Stimulated activated naive CD8-positive, alpha-beta T cell treated with anti-CD3 and anti-CD28 coated beads, Interleukin-15, Interleukin-2, amounts not matched to agents 100 ng/mL and 50 ng/mL, for 24 hours (primary cell): ENCODE measurements around the gene SLCO4A1.
A peak's percentile ranks its signal among the peaks of the same experiment; 100 is the strongest.

Experiments used
- H3K27ac Mint-ChIP-seq: one replicate; pipeline ENCODE4 v1.8.0; 2021; ENCODE audit warnings: mild to moderate bottlenecking, mixed read lengths
- H3K27me3 Mint-ChIP-seq: one replicate; pipeline ENCODE4 v1.8.0; 2021; ENCODE audit warnings: mixed read lengths
- H3K36me3 Mint-ChIP-seq: one replicate; pipeline ENCODE4 v1.8.0; 2021; ENCODE audit warnings: low read depth, mixed read lengths
- H3K4me1 Mint-ChIP-seq: one replicate; pipeline ENCODE4 v1.8.0; 2021; ENCODE audit warnings: low read depth, mixed read lengths
- H3K4me3 Mint-ChIP-seq: one replicate; pipeline ENCODE4 v1.8.0; 2021; ENCODE audit warnings: mild to moderate bottlenecking, mixed read lengths
- H3K9me3 Mint-ChIP-seq: one replicate; pipeline ENCODE4 v1.8.0; 2021; ENCODE audit warnings: mixed read lengths

Gene SLCO4A1

DNA sequence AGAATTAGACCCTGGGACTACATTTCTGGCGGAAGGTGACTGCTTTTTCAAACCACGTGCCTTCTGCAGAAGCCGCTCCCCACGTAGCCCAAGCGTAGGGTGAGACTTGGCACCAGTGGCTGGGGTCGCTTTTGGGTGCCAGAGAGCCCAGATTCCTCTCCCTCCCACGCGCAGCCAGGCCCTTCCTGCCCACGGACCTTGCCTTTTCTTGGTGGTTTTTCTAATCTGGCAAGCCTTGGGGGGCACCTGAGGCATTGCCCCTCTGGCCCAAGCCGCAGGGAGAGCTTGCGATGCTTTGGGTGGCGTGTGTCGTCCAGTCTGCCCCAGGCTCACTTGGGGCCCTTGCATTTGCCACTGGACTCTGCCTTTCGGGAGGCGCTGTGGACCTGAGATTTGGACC is 3.3 kb downstream of the SLCO4A1 start:
- Mint-ChIP-seq H3K27ac (no peak overlapping the region), H3K27me3 (peaks cover 1% of the 10 kb centered on the region), H3K9me3 (no peaks in the 10 kb centered on the region), H3K4me3 (no peak overlapping the region), H3K36me3 (peaks cover 23% of the 10 kb centered on the region), H3K4me1 (peaks cover 45% of the 10 kb centered on the region)

DNA sequence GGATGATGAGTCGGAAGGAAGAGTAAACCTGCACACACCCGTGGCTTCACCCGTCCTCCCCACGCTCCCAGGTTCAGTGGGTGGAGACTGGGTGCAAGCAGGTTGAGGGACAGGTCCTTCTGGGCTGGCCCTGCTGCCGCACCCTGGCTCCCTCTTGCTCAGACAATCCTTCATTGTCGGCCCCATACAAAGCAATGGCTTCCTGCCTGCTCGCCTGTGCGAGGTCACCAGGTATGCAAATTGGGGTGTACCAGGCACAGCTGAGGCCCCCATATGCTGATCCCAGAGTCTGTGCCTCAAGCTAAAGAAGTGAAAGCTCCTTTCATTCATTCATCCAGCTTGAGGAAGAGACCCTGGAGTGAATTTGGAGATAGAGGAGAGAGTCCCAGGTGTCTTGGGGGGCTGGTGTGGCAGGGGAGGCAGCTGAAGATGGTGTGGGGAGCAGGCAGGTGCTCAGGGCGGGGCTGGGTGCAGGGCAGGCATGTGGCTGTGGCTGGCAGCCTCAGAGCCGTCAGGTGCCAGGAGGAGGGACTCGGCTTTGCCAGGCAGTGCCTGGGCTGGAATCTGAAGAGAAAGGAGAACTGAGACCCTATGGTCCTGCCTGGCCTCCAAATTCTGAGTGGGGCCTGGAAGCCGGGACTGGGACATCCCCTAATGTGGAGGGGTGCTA is 4.7 kb downstream of the SLCO4A1 start:
- Mint-ChIP-seq H3K27ac (peak overlapping the region; percentile 63), H3K36me3 (peaks cover 31% of the 10 kb centered on the region), H3K27me3 (no peaks in the 10 kb centered on the region), H3K4me1 (peaks cover 53% of the 10 kb centered on the region), H3K9me3 (no peaks in the 10 kb centered on the region), H3K4me3 (no peak overlapping the region)

- no peak overlapping the region for H3K4me3 Mint-ChIP-seq
- H3K27ac Mint-ChIP-seq, result no peak overlapping the region
- peaks cover 31% of the 10 kb centered on the region for H3K36me3 Mint-ChIP-seq
- peaks cover 59% of the 10 kb centered on the region for H3K4me1 Mint-ChIP-seq
- no peaks in the 10 kb centered on the region for H3K27me3 Mint-ChIP-seq
- no peaks in the 10 kb centered on the region for H3K9me3 Mint-ChIP-seq
Observed at GRCh38 chr20:62647521-62648317, 5.4 kb downstream of the SLCO4A1 start.

DNA sequence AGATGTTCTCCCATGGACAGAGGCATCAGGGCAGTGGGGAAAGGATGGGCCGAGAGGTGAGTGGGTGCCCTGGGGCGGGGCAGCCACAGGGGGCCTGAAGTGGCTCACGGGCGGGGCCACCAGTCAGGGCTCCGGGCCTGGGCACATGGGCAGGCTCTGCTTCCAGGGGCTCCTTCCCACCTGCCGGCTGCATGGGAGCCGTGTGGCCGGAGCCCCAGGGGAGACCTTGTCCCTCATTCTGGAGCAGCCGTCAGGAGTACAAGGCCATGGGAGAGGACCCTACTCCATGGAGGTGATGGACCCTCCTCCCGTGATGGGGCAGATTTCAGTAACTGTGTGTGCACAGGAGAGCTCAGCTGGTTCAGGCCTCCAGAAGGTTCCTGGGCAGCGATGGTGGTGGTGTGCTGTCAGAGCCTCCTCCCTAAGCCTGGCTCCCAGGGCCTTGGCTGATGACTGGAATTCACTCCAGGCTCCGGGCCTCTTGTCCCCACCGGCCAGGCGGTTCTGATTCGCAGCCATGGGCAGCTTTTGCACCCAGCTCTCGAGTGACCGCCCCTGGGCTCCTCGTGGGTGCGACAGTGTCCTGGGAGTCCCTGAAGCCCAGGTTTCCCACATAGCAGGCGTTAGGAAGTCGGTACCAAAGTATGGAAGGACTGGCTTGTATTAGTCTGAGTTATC is 6.2 kb downstream of the SLCO4A1 start:
- H3K27ac Mint-ChIP-seq, result no peak overlapping the region
- no peaks in the 10 kb centered on the region for H3K9me3 Mint-ChIP-seq
- H3K4me3 Mint-ChIP-seq, result no peak overlapping the region
- H3K36me3 Mint-ChIP-seq, result peaks cover 30% of the 10 kb centered on the region
- peaks cover 58% of the 10 kb centered on the region for H3K4me1 Mint-ChIP-seq
- H3K27me3 Mint-ChIP-seq, result no peaks in the 10 kb centered on the region

DNA sequence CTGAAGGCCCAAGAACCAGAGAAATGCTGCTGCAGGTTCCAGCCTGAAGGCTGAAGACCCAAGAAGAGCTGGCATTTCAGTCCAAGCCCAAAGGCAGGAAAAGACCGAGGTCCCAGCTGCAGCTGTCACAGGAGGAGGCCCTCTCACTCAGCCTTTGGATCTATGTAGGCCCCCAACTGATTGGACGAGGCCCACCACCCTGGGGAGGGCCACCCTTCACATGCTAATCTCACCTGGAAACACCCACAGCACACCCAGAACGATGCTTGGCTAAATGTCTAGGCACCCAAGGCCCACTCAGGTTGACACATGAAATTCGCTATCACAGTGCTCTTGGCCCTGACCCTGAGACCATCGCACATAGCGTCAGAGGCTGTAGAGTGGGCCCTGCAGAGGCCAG is 6.8 kb downstream of the SLCO4A1 start:
- peaks cover 52% of the 10 kb centered on the region for H3K4me1 Mint-ChIP-seq
- no peak overlapping the region for H3K27ac Mint-ChIP-seq
- H3K4me3 Mint-ChIP-seq, result no peak overlapping the region
- no peaks in the 10 kb centered on the region for H3K9me3 Mint-ChIP-seq
- H3K27me3 Mint-ChIP-seq, result no peaks in the 10 kb centered on the region
- peaks cover 23% of the 10 kb centered on the region for H3K36me3 Mint-ChIP-seq

DNA sequence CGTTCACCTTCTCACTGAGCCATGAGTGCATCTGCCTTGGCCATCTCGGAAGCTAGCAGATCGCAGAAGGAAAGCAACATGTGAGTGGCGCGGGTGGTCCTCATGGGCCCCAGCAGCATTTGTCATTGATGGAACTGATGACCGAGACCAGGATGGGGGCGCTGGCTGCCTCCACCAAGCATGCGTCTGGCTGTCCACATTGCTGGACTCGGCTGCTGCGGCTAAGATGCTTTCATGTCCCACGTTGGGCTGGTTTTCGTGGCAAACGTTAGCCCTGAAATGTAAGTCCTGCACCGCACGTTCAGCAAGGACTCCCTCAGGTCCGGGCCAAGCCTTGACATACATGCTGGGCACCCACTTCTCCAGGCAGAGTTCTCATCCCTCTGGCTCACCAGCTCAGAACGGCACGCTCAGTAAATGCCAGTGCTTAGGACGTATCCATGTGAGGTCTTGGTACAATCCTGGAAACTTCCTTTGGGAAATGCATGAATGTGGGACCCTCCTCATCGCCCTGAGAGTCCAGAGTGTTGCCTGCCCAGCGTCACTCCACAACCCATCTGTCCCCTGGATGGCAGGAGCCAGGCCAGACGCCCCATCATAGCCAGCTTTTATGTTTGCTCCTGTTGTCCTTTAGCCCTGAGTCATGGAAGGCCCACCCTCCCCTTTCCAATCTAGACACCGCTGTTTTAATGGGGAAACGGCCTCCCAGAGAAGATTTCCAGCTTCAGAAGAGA is 8.4 kb downstream of the SLCO4A1 start:
- H3K4me3 Mint-ChIP-seq, result peak overlapping the region; percentile 70
- peaks cover 41% of the 10 kb centered on the region for H3K4me1 Mint-ChIP-seq
- no peaks in the 10 kb centered on the region for H3K27me3 Mint-ChIP-seq
- peaks cover 16% of the 10 kb centered on the region for H3K36me3 Mint-ChIP-seq
- H3K9me3 Mint-ChIP-seq, result no peaks in the 10 kb centered on the region
- H3K27ac Mint-ChIP-seq, result peak overlapping the region; percentile 82

GRCh38 chr20:62651285-62652021 is 9.2 kb downstream of the SLCO4A1 start:
- peak overlapping the region; percentile 70 for H3K4me3 Mint-ChIP-seq
- no peaks in the 10 kb centered on the region for H3K27me3 Mint-ChIP-seq

DNA sequence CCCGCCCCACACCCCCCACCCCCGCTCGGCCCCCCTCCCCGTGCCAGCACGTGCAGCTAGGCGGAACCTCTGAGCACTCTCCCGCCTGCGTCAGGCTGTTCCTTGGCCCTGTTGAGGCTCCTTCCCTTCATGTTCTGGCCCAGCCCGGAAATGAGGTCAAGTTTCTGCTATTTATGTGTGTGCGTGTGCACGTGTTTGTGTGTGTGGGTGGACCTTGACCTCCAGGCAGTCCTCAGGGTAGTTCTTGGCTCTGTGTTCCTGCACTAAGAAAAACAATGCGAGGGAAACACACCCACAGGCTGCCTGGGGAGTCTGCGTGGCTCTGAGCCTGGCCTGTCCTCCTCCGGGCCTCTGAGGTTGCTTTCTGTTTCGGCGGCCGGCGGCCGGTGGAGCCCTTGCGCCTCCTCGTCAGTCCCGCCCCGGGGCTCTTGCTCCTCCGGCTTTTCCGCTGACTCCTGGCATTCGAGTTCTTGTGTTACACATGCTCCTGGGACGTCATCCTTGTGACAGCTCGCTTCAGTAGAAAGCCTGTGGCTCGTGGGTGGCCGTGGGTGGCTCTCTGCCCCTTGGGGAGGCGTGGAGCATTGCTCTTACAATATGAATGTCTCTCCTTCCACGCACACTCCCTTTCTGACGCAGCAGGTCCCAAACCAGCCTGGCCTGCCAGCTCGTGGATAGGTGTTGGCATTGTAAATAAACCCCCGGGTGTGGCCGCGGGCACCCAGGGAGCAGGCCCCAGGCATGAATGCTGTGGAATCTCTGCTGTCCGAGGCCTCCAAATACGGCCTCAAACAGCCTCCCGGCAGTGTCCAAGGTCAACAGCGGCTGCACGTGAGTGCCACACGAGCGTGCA is 10.0 kb downstream of the SLCO4A1 start:
- Mint-ChIP-seq H3K27me3 (no peaks in the 10 kb centered on the region), H3K9me3 (no peaks in the 10 kb centered on the region), H3K36me3 (peaks cover 21% of the 10 kb centered on the region), H3K27ac (peak overlapping the region; percentile 81), H3K4me3 (peak overlapping the region; percentile 59), H3K4me1 (peaks cover 36% of the 10 kb centered on the region)

More at GRCh38 chr20:62651285-62652021, 9.2 kb downstream of the SLCO4A1 start:
- peaks cover 16% of the 10 kb centered on the region for H3K36me3 Mint-ChIP-seq
- no peaks in the 10 kb centered on the region for H3K9me3 Mint-ChIP-seq
- H3K4me1 Mint-ChIP-seq, result peaks cover 41% of the 10 kb centered on the region
- peak overlapping the region; percentile 82 for H3K27ac Mint-ChIP-seq

DNA sequence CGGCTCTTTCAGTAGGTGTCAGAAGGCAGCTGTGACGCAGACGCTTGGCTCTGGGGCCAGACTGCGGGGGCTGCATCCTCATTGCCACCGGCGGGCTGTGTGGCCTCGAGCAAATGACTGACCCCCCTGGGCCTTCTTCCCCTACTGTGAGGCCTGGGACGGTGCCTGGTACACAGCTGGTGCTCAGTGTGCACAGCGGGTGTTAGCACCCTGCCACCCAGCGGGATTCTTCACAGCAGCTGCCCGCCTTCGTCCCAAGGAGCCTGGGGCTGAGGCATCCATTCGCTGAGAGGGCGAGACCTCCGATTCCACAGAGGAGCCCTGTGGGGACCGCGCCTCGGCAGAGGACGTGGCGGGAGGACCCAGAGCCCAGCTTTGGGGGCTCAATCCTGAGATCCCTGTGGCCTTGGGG is 10.6 kb downstream of the SLCO4A1 start:
- H3K36me3 Mint-ChIP-seq, result peaks cover 24% of the 10 kb centered on the region
- no peaks in the 10 kb centered on the region for H3K27me3 Mint-ChIP-seq
- no peak overlapping the region for H3K4me3 Mint-ChIP-seq
- peaks cover 32% of the 10 kb centered on the region for H3K4me1 Mint-ChIP-seq
- H3K9me3 Mint-ChIP-seq, result no peaks in the 10 kb centered on the region
- no peak overlapping the region for H3K27ac Mint-ChIP-seq

DNA sequence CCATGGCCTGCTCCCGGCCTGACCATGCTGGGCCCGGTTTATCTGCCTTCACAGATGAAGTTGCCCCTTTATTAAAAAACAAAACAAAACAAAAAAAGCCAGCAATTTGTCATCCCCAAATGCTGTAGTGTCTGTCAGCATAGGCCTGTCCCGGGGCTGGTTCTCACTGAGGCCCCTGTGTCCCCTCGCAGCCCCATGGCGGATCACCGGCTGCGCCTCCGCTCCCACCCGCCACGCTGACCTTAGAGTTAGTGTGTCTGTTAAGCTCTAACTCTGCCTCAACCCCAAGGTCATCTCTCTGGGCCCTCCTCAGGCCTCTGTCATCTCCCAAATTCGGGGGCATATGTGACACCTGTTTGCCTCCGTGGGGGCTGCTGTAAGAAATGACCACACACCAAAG is 11.1 kb downstream of the SLCO4A1 start:
- Mint-ChIP-seq H3K9me3 (no peaks in the 10 kb centered on the region), H3K36me3 (peaks cover 24% of the 10 kb centered on the region), H3K4me3 (no peak overlapping the region), H3K27ac (no peak overlapping the region), H3K27me3 (no peaks in the 10 kb centered on the region), H3K4me1 (peaks cover 30% of the 10 kb centered on the region)

DNA sequence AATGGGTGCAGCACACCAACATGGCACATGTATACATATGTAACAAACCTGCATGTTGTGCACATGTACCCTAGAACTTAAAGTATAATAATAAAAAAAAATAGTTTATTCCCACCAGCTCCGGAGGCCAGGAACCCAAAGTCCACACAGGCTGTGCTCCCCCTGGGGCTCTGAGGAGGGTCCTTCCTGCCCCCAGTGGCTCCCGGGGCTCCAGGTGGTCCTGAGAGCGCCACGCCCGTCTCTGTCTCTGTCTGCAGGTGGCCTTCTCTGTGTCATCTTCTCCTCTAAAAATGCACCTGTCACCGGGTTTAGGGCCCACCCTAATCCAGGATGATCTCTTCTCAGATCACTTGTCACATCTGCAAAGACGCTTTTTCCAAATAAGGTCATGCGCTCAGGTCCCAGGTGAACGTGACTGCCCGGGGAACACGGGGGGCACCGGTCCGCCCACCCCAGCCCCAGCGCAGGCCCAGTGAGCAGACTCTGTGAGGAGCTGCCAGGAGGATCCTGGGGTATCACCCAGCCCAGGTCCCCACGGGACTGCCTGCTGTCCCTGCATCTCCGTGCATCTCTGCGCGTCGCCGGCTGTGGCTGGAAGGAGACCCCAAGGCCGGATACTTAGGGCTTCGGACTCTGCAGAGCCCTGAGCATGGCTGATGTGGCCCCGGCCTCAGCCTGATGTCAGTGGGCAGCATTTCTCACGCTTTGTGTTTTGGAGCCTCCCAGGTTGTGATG is 11.8 kb downstream of the SLCO4A1 start:
- Mint-ChIP-seq H3K27ac (no peak overlapping the region), H3K27me3 (no peaks in the 10 kb centered on the region), H3K4me1 (peaks cover 30% of the 10 kb centered on the region), H3K36me3 (peaks cover 28% of the 10 kb centered on the region), H3K4me3 (no peak overlapping the region), H3K9me3 (no peaks in the 10 kb centered on the region)

GRCh38 chr20:62655282-62656196 is 13.2 kb downstream of the SLCO4A1 start:
- Mint-ChIP-seq H3K4me3 (no peak overlapping the region), H3K4me1 (peaks cover 20% of the 10 kb centered on the region), H3K27ac (no peak overlapping the region), H3K9me3 (no peaks in the 10 kb centered on the region), H3K36me3 (peaks cover 21% of the 10 kb centered on the region), H3K27me3 (no peaks in the 10 kb centered on the region)
